Adipocyte (in vitro differentiated cells): ENCODE measurements around the gene PLGLB1.
"Not testable (repeated sequence)": the region's sequence is repeated elsewhere in the genome, so short reads cannot be mapped to it uniquely, and the experiment has no call there.

Experiments
- DNase-seq: peaks from one replicate; pipeline ENCODE4 v3.0.0-alpha.2; 2015; ENCODE audit warnings: low read depth
- H3K27me3 ChIP-seq: replicated peaks from 2 replicates; pipeline ENCODE4 v1.7.0; 2013; ENCODE audit warnings: mild to moderate bottlenecking, low read length, moderate library complexity; ENCODE audit not compliant: control insufficient read depth, insufficient read depth
- H3K36me3 ChIP-seq: 2 replicates; pipeline ENCODE4 v1.7.0; 2013; ENCODE audit warnings: low read length, mild to moderate bottlenecking, moderate library complexity; ENCODE audit not compliant: control insufficient read depth, insufficient read depth, severe bottlenecking
- H3K4me1 ChIP-seq: 2 replicates; pipeline ENCODE4 v1.7.0; 2013; ENCODE audit warnings: mild to moderate bottlenecking, low read length, moderate library complexity; ENCODE audit not compliant: control insufficient read depth, insufficient read depth
- H3K4me3 ChIP-seq: 2 replicates; pipeline ENCODE4 v1.7.0; 2013; ENCODE audit warnings: mild to moderate bottlenecking, low read length, moderate library complexity
- H3K9ac ChIP-seq: 2 replicates; pipeline ENCODE4 v1.7.0; 2013; ENCODE audit warnings: mild to moderate bottlenecking, low read length, moderate library complexity
- H3K9me3 ChIP-seq: 2 replicates; pipeline ENCODE4 v1.7.0; 2013; ENCODE audit warnings: mild to moderate bottlenecking, low read length, moderate library complexity; ENCODE audit not compliant: control insufficient read depth

PLGLB1 gene

DNA sequence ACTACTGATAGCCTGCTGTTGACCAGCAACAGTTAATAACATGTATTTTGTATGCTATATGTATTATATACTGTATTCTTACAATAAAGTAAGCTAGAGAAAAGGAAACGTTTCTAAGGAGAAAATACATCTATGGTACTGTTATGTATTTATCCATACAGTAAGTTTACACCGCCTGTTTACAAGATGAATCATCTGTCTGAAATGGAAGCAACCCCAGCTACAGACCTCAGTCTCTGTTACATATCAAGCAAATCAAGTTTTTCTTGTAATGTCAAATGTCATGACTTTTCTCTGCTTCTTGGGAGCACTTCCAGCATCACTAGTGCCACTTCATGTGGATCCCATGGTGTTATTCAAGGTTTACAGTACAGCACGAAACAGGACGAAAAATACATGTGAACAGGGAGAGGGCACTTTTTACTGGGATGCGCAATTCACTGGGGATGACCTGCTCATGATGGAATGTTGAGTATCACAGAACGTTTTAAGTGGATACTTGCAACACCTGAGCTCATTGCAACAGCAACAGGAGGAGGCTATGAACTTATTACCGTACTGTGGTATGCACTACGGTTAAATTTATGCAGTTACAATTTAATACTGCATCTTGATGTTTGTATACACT lies 2.5 kb upstream of the PLGLB1 start:
- DNase-seq, H3K4me1 ChIP-seq, H3K9me3 ChIP-seq, H3K4me3 ChIP-seq, H3K36me3 ChIP-seq, H3K27me3 ChIP-seq, H3K9ac ChIP-seq: not testable (repeated sequence)

DNA sequence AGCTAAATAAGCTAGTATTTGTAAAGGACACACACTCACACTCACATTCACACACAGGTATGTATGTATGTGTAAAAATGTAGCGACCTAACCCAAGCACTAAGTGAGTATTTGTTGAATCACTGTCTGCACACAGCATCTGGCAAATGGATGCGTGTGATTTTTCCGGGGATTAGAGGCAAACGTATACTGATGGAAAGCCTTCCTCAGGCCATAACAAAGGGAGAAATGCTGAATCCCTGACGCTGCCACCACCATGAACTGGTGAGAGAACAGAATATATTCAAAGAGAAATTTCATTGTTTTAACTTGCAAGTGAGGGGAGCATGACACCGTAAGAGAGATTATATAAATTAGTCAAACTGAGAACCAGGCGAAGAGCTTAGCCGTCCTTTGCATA lies 601 bp downstream of the PLGLB1 start:
- H3K36me3 ChIP-seq, H3K27me3 ChIP-seq, H3K4me3 ChIP-seq, H3K4me1 ChIP-seq, H3K9me3 ChIP-seq, DNase-seq, H3K9ac ChIP-seq: not testable (repeated sequence)

DNA sequence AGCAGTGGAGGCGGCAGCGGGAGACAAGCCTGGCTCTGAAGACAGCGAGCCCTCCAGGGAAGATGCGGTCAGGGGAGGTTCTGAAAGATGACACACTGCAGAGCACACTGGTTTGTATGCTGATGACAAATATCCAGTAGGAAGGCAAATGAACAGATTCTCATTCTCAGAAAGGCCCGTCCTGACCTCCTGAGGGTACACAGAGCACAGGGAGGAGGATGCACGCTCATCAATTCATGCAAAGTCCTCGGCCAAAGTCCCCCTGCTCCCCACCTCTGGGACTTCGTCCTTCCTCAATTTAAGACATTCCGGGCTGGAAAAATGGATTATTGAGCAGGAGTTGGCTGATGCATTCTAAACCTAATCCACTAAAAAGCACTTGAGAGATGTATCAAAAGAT lies 2.6 kb downstream of the PLGLB1 start:
- not testable (repeated sequence) for H3K4me3 ChIP-seq, H3K27me3 ChIP-seq, H3K4me1 ChIP-seq, H3K9ac ChIP-seq, H3K36me3 ChIP-seq, H3K9me3 ChIP-seq, DNase-seq

DNA sequence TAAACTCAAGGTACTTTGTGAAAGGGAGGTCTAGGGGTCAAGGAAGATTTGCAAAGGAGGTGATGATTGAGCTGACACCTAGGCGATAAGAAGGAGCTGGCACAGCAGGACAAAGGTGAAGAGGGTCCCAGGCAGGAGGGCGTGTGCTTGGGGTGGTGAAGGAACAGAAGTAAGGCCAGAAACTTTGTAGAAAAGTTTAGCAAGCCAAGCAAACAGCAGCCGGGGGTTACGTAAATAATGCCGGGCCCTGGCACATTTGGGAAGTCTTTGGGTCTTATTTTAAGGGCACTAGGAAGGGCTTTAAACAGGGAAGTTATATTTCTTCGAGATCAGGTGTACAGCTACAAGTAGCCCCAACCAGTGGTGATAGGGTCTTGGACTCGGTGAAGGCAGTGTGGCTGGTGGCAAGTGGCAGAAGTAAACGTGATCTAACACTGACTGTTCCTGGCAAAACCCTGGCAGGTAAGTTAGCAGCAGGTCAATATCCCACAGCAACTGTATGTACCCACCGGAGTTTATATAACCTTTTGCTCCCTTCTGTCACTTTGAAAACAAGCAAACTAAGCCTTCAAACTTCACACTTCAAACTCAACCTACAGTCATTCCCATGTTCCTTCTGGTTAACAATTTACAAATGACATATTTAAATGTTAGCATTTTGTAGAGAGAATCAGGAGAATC lies 7.0 kb downstream of the PLGLB1 start:
- H3K27me3 ChIP-seq, H3K4me1 ChIP-seq, H3K4me3 ChIP-seq, H3K9me3 ChIP-seq, H3K9ac ChIP-seq, H3K36me3 ChIP-seq, DNase-seq: not testable (repeated sequence)

DNA sequence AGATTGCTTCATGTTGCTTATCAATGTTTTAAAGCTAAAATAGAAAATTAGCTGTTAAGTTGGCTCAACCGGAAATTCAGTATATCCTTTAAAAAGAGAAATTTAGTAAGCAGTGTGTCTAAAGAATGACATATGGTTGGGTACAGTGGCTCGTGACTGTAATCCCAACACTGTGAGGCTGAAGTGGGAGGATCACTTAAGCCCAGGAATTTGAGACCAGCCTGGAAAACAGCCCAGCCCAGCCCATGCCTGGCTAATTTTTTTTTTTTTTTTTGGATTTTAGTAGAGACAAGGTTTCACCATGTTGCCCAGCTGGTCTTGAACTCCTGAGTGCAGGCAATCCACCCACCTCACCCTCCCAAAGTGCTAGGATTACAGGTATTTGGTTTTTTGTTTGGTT lies 17.2 kb downstream of the PLGLB1 start:
- not testable (repeated sequence) for H3K9me3 ChIP-seq, H3K4me3 ChIP-seq, H3K27me3 ChIP-seq, H3K9ac ChIP-seq, H3K36me3 ChIP-seq, H3K4me1 ChIP-seq, DNase-seq
